Left ventricle myocardium inferior (tissue), 1 donor: ENCODE results near the gene PLA2G4A. TPM values are rescaled to one million over a fixed set of nuclear protein-coding genes. Genes with fewer than 3 reads are reported as not detected.

Experiments used
- DNase-seq: peaks from one replicate; pipeline ENCODE4 v3.0.0-alpha.2; 2020
- H3K27ac ChIP-seq: fragments of 200-600 bp; replicated peaks from 2 replicates; pipeline ENCODE4 v1.8.0; 2021
- H3K27me3 ChIP-seq: fragments of 200-600 bp; 2 replicates; pipeline ENCODE4 v1.8.0; 2021; ENCODE audit warnings: low read depth
- H3K36me3 ChIP-seq: fragments of 200-600 bp; 2 replicates; pipeline ENCODE4 v1.8.0; 2021
- H3K4me1 ChIP-seq: fragments of 200-600 bp; 2 replicates; pipeline ENCODE4 v1.8.0; 2021
- H3K4me3 ChIP-seq: fragments of 200-600 bp; 2 replicates; pipeline ENCODE4 v1.8.0; 2021; ENCODE audit warnings: mild to moderate bottlenecking, moderate library complexity
- H3K9me3 ChIP-seq: fragments of 200-600 bp; replicated peaks from 2 replicates; pipeline ENCODE4 v1.8.0; 2021
- intact Hi-C: fragments of 100-400 bp; cut with micrococcal nuclease; formaldehyde crosslinking; loops from one replicate; pipeline ENCODE4 v1.11.0; 2022
- total RNA-seq: library from RNA; stranded (reverse); fragmentation: NEBNext Ultra II Directional; extraction: Animal tissue kit (Norgen Biotek cat#: 25700); gene quantifications from one replicate; pipeline ENCODE4 v1.2.1, GENCODE V29; 2021
- TF ChIP-seq, protein P1 (sequence below): fragments of 200-600 bp; IDR thresholded peaks from 2 replicates; pipeline ENCODE4 v1.8.0; 2021; ENCODE audit warnings: antibody characterized with exemption, mild to moderate bottlenecking, borderline replicate concordance
- donor health status: DM: no; HTN: yes; CAD: no; lungs with severe emphysema.

PLA2G4A gene
- total RNA-seq, 1 donor from 2014 or later, result 2.7 TPM

DNA sequence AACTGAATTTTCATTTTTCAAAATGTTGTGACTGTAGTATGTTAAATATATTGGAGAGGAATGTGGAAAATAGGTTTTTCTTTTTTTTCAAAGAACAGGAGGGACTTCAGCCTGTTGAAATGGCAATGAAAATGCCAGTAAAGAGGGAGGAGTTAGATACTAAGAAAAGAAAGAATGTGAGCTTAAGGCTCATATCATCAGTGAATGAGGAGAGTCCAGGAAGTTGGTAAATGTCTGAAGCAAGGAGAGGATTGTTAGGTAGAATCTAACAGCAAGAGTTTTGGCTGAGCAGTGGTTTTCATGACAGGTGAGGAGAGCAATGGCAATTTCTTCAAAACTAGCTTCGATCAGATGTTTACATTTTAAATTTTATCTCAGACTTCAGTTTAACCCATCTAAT lies 43.0 kb downstream of the PLA2G4A start:
- Histone ChIP-seq H3K9me3 (no peaks in the 10 kb centered on the region), H3K4me3 (no peak overlapping the region), H3K36me3 (no peaks in the 10 kb centered on the region), H3K27me3 (no peaks in the 10 kb centered on the region), H3K4me1 (no peaks in the 10 kb centered on the region), H3K27ac (no peak overlapping the region)
- TF ChIP-seq, protein P1, sequence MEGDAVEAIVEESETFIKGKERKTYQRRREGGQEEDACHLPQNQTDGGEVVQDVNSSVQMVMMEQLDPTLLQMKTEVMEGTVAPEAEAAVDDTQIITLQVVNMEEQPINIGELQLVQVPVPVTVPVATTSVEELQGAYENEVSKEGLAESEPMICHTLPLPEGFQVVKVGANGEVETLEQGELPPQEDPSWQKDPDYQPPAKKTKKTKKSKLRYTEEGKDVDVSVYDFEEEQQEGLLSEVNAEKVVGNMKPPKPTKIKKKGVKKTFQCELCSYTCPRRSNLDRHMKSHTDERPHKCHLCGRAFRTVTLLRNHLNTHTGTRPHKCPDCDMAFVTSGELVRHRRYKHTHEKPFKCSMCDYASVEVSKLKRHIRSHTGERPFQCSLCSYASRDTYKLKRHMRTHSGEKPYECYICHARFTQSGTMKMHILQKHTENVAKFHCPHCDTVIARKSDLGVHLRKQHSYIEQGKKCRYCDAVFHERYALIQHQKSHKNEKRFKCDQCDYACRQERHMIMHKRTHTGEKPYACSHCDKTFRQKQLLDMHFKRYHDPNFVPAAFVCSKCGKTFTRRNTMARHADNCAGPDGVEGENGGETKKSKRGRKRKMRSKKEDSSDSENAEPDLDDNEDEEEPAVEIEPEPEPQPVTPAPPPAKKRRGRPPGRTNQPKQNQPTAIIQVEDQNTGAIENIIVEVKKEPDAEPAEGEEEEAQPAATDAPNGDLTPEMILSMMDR, result no peak
- DNase-seq, result no peak
- intact Hi-C loops, result no loop called here

GRCh38 chr1:186872291-186872690 lies 43.5 kb downstream of the PLA2G4A start:
- H3K27ac ChIP-seq, result no peak overlapping the region
- TF ChIP-seq, protein P1, result no peak
- H3K9me3 ChIP-seq, result no peaks in the 10 kb centered on the region
- no peaks in the 10 kb centered on the region for H3K4me1 ChIP-seq
- DNase-seq, result no peak
- intact Hi-C loops, result no loop called here
- H3K36me3 ChIP-seq, result no peaks in the 10 kb centered on the region
- no peaks in the 10 kb centered on the region for H3K27me3 ChIP-seq
- no peak overlapping the region for H3K4me3 ChIP-seq

- no peak overlapping the region for H3K27ac ChIP-seq
- intact Hi-C loops, result no loop called here
- no peaks in the 10 kb centered on the region for H3K9me3 ChIP-seq
- H3K4me3 ChIP-seq, result no peak overlapping the region
- TF ChIP-seq, protein P1, result no peak
- no peak for DNase-seq
- H3K27me3 ChIP-seq, result no peaks in the 10 kb centered on the region
- no peaks in the 10 kb centered on the region for H3K4me1 ChIP-seq
- H3K36me3 ChIP-seq, result no peaks in the 10 kb centered on the region
Measured at GRCh38 chr1:186873687-186874086, 44.9 kb downstream of the PLA2G4A start.

- no peak overlapping the region for H3K4me3 ChIP-seq
- intact Hi-C loops, result no loop called here
- DNase-seq, result no peak
- H3K9me3 ChIP-seq, result no peaks in the 10 kb centered on the region
- no peak overlapping the region for H3K27ac ChIP-seq
- no peaks in the 10 kb centered on the region for H3K27me3 ChIP-seq
- H3K36me3 ChIP-seq, result no peaks in the 10 kb centered on the region
- H3K4me1 ChIP-seq, result no peaks in the 10 kb centered on the region
- TF ChIP-seq, protein P1, result no peak
Measured at GRCh38 chr1:186875896-186876835, 47.4 kb downstream of the PLA2G4A start.

GRCh38 chr1:186878356-186878755 lies 49.6 kb downstream of the PLA2G4A start:
- Histone ChIP-seq H3K27me3 (no peaks in the 10 kb centered on the region), H3K27ac (no peak overlapping the region), H3K36me3 (no peaks in the 10 kb centered on the region), H3K4me3 (no peak overlapping the region), H3K9me3 (no peaks in the 10 kb centered on the region), H3K4me1 (no peaks in the 10 kb centered on the region)
- TF ChIP-seq, protein P1, result no peak
- no peak for DNase-seq
- intact Hi-C loops, result no loop called here
